Parathyroid adenoma (tissue), 2 donors: ENCODE results near the gene DRAM1.

Experiments used
- H2AFZ ChIP-seq: fragments of 300-600 bp; sonication (generic); one replicate; pipeline ENCODE4 v1.7.0; 2017; ENCODE audit warnings: antibody characterized with exemption, mild to moderate bottlenecking
- H3K27ac ChIP-seq: fragments of 300-600 bp; sonication (generic); one replicate; pipeline ENCODE4 v1.7.0; 2017
- H3K27me3 ChIP-seq: fragments of 300-600 bp; sonication (generic); one replicate; pipeline ENCODE4 v1.7.0; 2017; ENCODE audit warnings: low read length; ENCODE audit not compliant: control insufficient read depth, insufficient read depth
- H3K36me3 ChIP-seq: fragments of 300-600 bp; sonication (generic); one replicate; pipeline ENCODE4 v1.7.0; 2017; ENCODE audit warnings: low read length; ENCODE audit not compliant: control insufficient read depth, insufficient read depth
- H3K4me1 ChIP-seq: fragments of 300-600 bp; sonication (generic); one replicate; pipeline ENCODE4 v1.7.0; 2017; ENCODE audit warnings: control low read depth
- H3K4me2 ChIP-seq: fragments of 300-600 bp; sonication (generic); one replicate; pipeline ENCODE4 v1.7.0; 2017; ENCODE audit warnings: low read length
- H3K4me3 ChIP-seq: fragments of 300-600 bp; sonication (generic); one replicate; pipeline ENCODE4 v1.7.0; 2017; ENCODE audit warnings: low read depth, low read length
- H3K79me2 ChIP-seq: fragments of 300-600 bp; sonication (generic); one replicate; pipeline ENCODE4 v1.7.0; 2017; ENCODE audit warnings: control low read depth
- H3K9ac ChIP-seq: fragments of 300-600 bp; sonication (generic); one replicate; pipeline ENCODE4 v1.7.0; 2017; ENCODE audit warnings: mild to moderate bottlenecking
- H3K9me3 ChIP-seq: fragments of 300-600 bp; sonication (generic); one replicate; pipeline ENCODE4 v1.7.0; 2017; ENCODE audit warnings: low read length; ENCODE audit not compliant: control insufficient read depth
- TF ChIP-seq, protein P1 (sequence below): fragments of 300-600 bp; sonication (generic); IDR thresholded peaks from one replicate; pipeline ENCODE4 v1.7.0; 2017; ENCODE audit warnings: antibody characterized with exemption, mild to moderate bottlenecking
- donor health status: primary hyperparathyroidism.

Gene DRAM1

DNA sequence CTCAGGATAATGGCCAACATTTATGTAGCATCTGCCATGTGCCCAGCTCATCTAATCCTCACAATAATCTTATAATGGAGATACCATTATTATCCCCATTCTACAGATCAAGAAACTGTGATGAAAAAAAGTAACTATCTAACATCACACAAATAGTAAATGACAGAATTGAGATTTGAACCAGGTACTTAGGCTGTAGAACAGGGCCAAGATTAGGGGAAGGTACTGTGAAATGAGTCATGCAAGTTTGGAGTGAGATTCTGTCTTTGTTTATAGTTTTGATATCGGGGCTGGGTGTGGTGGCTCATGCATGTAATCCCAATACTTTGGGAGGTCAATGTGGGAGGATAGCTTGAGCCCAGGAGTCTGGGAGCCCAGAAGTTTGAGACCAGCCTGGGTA, 45.4 kb upstream of the DRAM1 start:
- no peaks in the 10 kb centered on the region for H3K79me2 ChIP-seq
- no peaks in the 10 kb centered on the region for H3K27me3 ChIP-seq
- TF ChIP-seq, protein P1, sequence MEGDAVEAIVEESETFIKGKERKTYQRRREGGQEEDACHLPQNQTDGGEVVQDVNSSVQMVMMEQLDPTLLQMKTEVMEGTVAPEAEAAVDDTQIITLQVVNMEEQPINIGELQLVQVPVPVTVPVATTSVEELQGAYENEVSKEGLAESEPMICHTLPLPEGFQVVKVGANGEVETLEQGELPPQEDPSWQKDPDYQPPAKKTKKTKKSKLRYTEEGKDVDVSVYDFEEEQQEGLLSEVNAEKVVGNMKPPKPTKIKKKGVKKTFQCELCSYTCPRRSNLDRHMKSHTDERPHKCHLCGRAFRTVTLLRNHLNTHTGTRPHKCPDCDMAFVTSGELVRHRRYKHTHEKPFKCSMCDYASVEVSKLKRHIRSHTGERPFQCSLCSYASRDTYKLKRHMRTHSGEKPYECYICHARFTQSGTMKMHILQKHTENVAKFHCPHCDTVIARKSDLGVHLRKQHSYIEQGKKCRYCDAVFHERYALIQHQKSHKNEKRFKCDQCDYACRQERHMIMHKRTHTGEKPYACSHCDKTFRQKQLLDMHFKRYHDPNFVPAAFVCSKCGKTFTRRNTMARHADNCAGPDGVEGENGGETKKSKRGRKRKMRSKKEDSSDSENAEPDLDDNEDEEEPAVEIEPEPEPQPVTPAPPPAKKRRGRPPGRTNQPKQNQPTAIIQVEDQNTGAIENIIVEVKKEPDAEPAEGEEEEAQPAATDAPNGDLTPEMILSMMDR: no peak
- no peaks in the 10 kb centered on the region for H3K36me3 ChIP-seq
- peaks cover 5% of the 10 kb centered on the region for H3K4me1 ChIP-seq
- no peak overlapping the region for H3K4me2 ChIP-seq
- no peak overlapping the region for H3K4me3 ChIP-seq
- peak overlapping the region; percentile 82 for H2AFZ ChIP-seq
- no peak overlapping the region for H3K9ac ChIP-seq
- no peak overlapping the region for H3K27ac ChIP-seq
- H3K9me3 ChIP-seq: no peaks in the 10 kb centered on the region

DNA sequence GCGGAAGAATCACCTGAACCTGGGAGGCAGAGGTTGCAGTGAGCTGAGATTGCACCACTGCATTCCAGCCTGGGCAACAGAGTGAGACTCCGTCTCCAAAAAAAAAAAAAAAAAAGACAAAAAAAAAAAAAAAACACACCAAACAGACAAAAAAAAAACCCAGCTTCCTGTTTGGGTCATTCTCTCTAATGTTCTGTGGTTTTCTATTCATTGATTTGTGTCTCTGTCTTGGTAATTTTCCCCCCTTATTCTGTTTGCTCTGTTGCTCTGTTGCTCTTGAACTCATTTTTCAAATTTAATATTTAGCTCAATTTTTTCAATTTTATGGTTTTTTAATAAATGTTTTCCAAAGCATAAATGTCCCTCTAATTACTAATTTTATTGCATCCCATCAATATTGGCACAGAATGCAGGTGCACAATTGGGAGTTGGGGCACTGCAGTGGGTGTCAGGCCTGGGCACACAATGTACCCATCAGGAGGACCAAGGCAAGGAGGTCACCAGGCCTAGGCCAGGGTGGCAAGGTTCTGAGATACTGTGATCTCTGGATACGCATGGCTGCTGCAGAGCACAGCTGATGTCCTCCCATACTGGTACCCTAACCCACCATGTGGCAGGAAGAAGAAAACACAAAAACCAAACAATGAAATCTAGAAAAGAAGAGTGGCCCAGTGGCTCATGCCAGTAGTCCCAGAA, 38.6 kb upstream of the DRAM1 start:
- Histone ChIP-seq H3K9ac (no peak overlapping the region), H3K27me3 (no peaks in the 10 kb centered on the region), H3K27ac (no peak overlapping the region), H3K4me3 (no peak overlapping the region), H3K79me2 (no peaks in the 10 kb centered on the region), H3K4me2 (no peak overlapping the region), H3K4me1 (no peaks in the 10 kb centered on the region), H3K9me3 (no peaks in the 10 kb centered on the region), H2AFZ (peak overlapping the region; percentile 5), H3K36me3 (no peaks in the 10 kb centered on the region)
- TF ChIP-seq, protein P1: no peak

DNA sequence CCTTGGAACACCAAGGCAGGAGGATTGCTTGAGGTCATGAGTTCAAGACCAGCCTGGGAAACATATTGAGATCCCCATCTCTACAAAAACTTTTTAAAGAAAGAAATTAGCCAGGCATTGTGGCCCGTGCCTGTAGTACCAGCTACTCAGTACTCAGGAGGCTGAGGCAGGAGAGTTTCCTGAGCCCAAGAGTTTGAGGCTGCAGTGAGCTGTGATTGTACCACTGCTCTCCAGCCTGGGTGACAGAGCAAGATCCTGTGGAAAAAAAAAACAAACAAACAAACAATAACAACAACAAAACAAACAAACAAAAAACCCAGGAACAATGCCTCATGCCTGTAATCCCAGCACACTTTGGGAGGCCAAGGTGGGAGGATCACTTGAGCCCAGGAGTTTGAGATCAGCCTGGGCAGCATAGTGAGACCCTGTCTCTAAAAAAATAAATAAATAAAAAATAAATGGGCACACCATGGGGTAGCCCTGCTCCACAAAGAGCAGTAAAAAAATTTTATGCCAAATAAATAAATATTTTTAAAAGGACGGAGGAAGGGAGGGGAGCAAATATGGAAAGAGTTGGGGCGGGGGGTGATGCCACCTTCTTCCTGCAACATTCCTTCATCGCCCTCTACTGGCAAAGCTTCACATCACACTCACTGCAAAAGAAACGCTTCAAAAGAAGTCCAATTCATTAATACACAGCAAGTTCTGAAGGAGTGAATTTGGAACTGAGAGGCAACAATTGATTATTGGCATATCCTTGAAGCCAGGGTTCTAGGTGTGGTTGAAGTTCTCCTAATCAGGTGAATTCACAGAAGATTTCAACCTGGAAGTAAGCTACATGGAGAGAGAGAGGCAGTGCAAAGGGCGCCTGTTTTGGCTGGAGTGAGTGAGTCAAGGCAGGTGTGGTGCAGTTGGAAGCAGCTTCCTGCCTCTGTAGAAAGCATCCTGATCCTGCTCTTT, 37.8 kb upstream of the DRAM1 start:
- H3K9ac ChIP-seq: no peak overlapping the region
- H3K27me3 ChIP-seq: no peaks in the 10 kb centered on the region
- H3K4me2 ChIP-seq: no peak overlapping the region
- H3K36me3 ChIP-seq: no peaks in the 10 kb centered on the region
- TF ChIP-seq, protein P1: peak; percentile 92
- H3K9me3 ChIP-seq: no peaks in the 10 kb centered on the region
- H3K79me2 ChIP-seq: no peaks in the 10 kb centered on the region
- no peaks in the 10 kb centered on the region for H3K4me1 ChIP-seq
- H2AFZ ChIP-seq: peak overlapping the region; percentile 8
- no peak overlapping the region for H3K27ac ChIP-seq
- H3K4me3 ChIP-seq: no peak overlapping the region

DNA sequence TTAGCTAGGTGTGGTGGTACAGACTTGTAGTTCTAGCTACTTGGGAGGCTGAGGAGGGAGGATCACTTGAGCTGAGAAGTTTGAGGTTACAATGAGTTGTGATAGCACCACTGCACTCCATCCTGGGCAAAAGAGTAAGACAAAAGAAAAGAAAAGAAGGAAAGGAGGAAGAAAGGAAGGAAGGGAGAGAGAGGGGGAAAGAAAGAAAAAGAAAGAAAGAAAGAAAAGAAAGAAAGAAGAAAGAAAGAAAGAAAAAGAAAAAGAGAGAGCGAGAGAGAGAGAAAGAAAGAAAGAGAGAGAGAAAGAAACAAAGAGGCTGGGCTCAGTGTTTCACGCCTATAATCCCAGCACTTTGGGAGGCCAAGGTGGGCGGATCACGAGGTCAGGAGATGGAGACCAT, 36.3 kb upstream of the DRAM1 start:
- no peak overlapping the region for H3K4me2 ChIP-seq
- H3K36me3 ChIP-seq: no peaks in the 10 kb centered on the region
- no peak overlapping the region for H2AFZ ChIP-seq
- no peak overlapping the region for H3K4me3 ChIP-seq
- no peak overlapping the region for H3K27ac ChIP-seq
- no peaks in the 10 kb centered on the region for H3K4me1 ChIP-seq
- H3K9ac ChIP-seq: no peak overlapping the region
- H3K27me3 ChIP-seq: no peaks in the 10 kb centered on the region
- TF ChIP-seq, protein P1: no peak
- H3K9me3 ChIP-seq: no peaks in the 10 kb centered on the region
- H3K79me2 ChIP-seq: no peaks in the 10 kb centered on the region
